Neural cell (in vitro differentiated cells): ENCODE measurements around the gene SLC27A4. TPM values are rescaled to one million over a fixed set of nuclear protein-coding genes. Genes with fewer than 3 reads are reported as not detected.

Experiments used
- H2AFZ ChIP-seq: fragments of 200-600, 300-800 bp; sonication (generic), shearing (Covaris generic); 2 replicates; pipeline ENCODE4 v1.6.0; 2014; ENCODE audit warnings: low read depth, mild to moderate bottlenecking, antibody characterized with exemption, low read length, moderate library complexity
- H3F3A ChIP-seq: fragments of 200-600 bp; shearing (Covaris generic); 2 replicates; pipeline ENCODE4 v1.6.1; 2016; ENCODE audit warnings: mild to moderate bottlenecking, moderate library complexity, mixed read lengths, antibody characterized with exemption, low read length; ENCODE audit not compliant: insufficient read depth, poor library complexity, severe bottlenecking
- H3K27ac ChIP-seq: fragments of 200-600, 300-800 bp; sonication (generic), shearing (Covaris generic); 2 replicates; pipeline ENCODE4 v1.5.1; 2014; ENCODE audit warnings: mild to moderate bottlenecking, low read length, moderate library complexity
- H3K27me3 ChIP-seq: fragments of 300-800, 200-600 bp; sonication (generic), shearing (Covaris generic); 2 replicates; pipeline ENCODE4 v1.6.0; 2014; ENCODE audit warnings: mild to moderate bottlenecking, low read depth, low read length, moderate library complexity; ENCODE audit not compliant: insufficient read depth
- H3K36me3 ChIP-seq: fragments of 300-800, 200-600 bp; sonication (generic), shearing (Covaris generic); 2 replicates; pipeline ENCODE4 v1.5.1; 2014; ENCODE audit warnings: mild to moderate bottlenecking, antibody characterized with exemption, low read length, moderate library complexity; ENCODE audit not compliant: insufficient read depth
- H3K4me2 ChIP-seq: fragments of 300-800, 200-600 bp; sonication (generic), shearing (Covaris generic); 2 replicates; pipeline ENCODE4 v1.6.0; 2014; ENCODE audit warnings: mild to moderate bottlenecking, low read length
- H3K4me3 ChIP-seq: fragments of 300-800, 200-600 bp; sonication (generic), shearing (Covaris generic); 2 replicates; pipeline ENCODE4 v1.5.1; 2014; ENCODE audit warnings: mild to moderate bottlenecking, low read length, moderate library complexity
- H3K79me2 ChIP-seq: fragments of 200-600 bp; shearing (Covaris generic); replicated peaks from 2 replicates; pipeline ENCODE4 v1.6.0; 2014; ENCODE audit warnings: mild to moderate bottlenecking, low read length, moderate library complexity; ENCODE audit not compliant: insufficient read depth
- H3K9ac ChIP-seq: fragments of 300-800, 200-600 bp; sonication (generic), shearing (Covaris generic); 2 replicates; pipeline ENCODE4 v1.6.1; 2016; ENCODE audit warnings: mild to moderate bottlenecking, low read length, mixed read lengths
- H3K9me2 ChIP-seq: fragments of 200-600 bp; shearing (Covaris generic); 2 replicates; pipeline ENCODE4 v1.6.1; 2016; ENCODE audit warnings: mild to moderate bottlenecking, low read length, mixed read lengths; ENCODE audit not compliant: insufficient read depth
- H3K9me3 ChIP-seq: fragments of 200-600, 300-800 bp; sonication (generic), shearing (Covaris generic); 2 replicates; pipeline ENCODE4 v1.6.1; 2016; ENCODE audit warnings: mild to moderate bottlenecking, mixed run types, low read length, moderate library complexity, mixed read lengths
- H4K20me1 ChIP-seq: fragments of 200-600 bp; shearing (Covaris generic); 2 replicates; pipeline ENCODE4 v1.6.1; 2016; ENCODE audit warnings: mild to moderate bottlenecking, mixed run types; ENCODE audit not compliant: insufficient read depth
- CTCF ChIP-seq: fragments of 450-650 bp; IDR thresholded peaks from 2 replicates; pipeline ENCODE4 v1.5.1; 2014; ENCODE audit warnings: antibody characterized with exemption, mild to moderate bottlenecking, moderate library complexity; ENCODE audit not compliant: poor library complexity, severe bottlenecking
- EP300 ChIP-seq: fragments of 450-650 bp; conservative IDR thresholded peaks from 2 replicates; pipeline ENCODE4 v1.6.1; 2014; ENCODE audit warnings: antibody characterized with exemption, mild to moderate bottlenecking, moderate library complexity; ENCODE audit not compliant: poor library complexity, severe bottlenecking
- EZH2 ChIP-seq: fragments of 200-600, 300-800 bp; shearing (Covaris generic), sonication (generic); IDR thresholded peaks from 2 replicates; pipeline ENCODE4 v1.6.1; 2014; ENCODE audit warnings: antibody characterized with exemption, low read length, borderline replicate concordance, mild to moderate bottlenecking; ENCODE audit not compliant: insufficient read depth, poor library complexity, severe bottlenecking
- MXI1 ChIP-seq: fragments of 450-650 bp; conservative IDR thresholded peaks from 2 replicates; pipeline ENCODE4 v1.6.1; 2014; ENCODE audit warnings: antibody characterized with exemption, mild to moderate bottlenecking; ENCODE audit not compliant: poor library complexity, severe bottlenecking
- POLR2AphosphoS5 ChIP-seq: IDR thresholded peaks from 2 replicates; pipeline ENCODE4 v1.6.1; 2012
- RAD21 ChIP-seq: fragments of 450-650 bp; conservative IDR thresholded peaks from 2 replicates; pipeline ENCODE4 v1.6.1; 2014; ENCODE audit warnings: antibody characterized with exemption, mild to moderate bottlenecking, moderate library complexity
- REST ChIP-seq: IDR thresholded peaks from 2 replicates; pipeline ENCODE4 v1.6.1; 2012; ENCODE audit warnings: borderline replicate concordance
- SMC3 ChIP-seq: fragments of 450-650 bp; conservative IDR thresholded peaks from 2 replicates; pipeline ENCODE4 v1.6.1; 2014; ENCODE audit warnings: antibody characterized with exemption, mild to moderate bottlenecking, moderate library complexity; ENCODE audit not compliant: poor library complexity
- TAF1 ChIP-seq: IDR thresholded peaks from 2 replicates; pipeline ENCODE4 v1.6.1; 2012; ENCODE audit warnings: low read depth
- polyA plus RNA-seq: library from polyadenylated mRNA; depleted of rRNA; stranded (reverse); fragments of >200 nt; gene quantifications from 2 replicates; pipeline ENCODE4 v1.2.3, GENCODE V29; 2014

SLC27A4 gene
- polyA plus RNA-seq, 1 donor from 2014 or later: 31.6 TPM

GRCh38 chr9:128409978-128410377, 69.7 kb downstream of the SLC27A4 start:
- Histone ChIP-seq H3K36me3 (no peaks in the 10 kb centered on the region), H3K4me3 (no peak overlapping the region), H3K4me2 (no peak overlapping the region), H3K9me3 (no peaks in the 10 kb centered on the region), H3K9me2 (no peaks in the 10 kb centered on the region), H2AFZ (no peak overlapping the region), H4K20me1 (no peaks in the 10 kb centered on the region), H3K9ac (no peak overlapping the region), H3K27ac (no peak overlapping the region), H3F3A (no peaks in the 10 kb centered on the region), H3K27me3 (peaks cover 44% of the 10 kb centered on the region), H3K79me2 (no peaks in the 10 kb centered on the region)
- no peak for TF ChIP-seq CTCF
- TF ChIP-seq TAF1: no peak
- TF ChIP-seq RAD21: no peak
- no peak for TF ChIP-seq MXI1
- no peak for TF ChIP-seq EZH2
- TF ChIP-seq REST: no peak
- TF ChIP-seq EP300: no peak
- no peak for TF ChIP-seq POLR2AphosphoS5
- no peak for TF ChIP-seq SMC3

Other genes starting within 250 kb of the SLC27A4 start
- gene PTGES2, start 212.8 kb upstream of the SLC27A4 start, polyA plus RNA-seq: 55.9 and 68.0 TPM in 2 replicates
- gene LCN2, start 191.1 kb upstream of the SLC27A4 start, polyA plus RNA-seq: not detected in 2 replicates
- 270 and 330 TPM in 2 replicates for gene BBLN, start 180.3 kb upstream of the SLC27A4 start, polyA plus RNA-seq
- 25.6 and 27.8 TPM in 2 replicates for gene CIZ1, start 149.0 kb upstream of the SLC27A4 start, polyA plus RNA-seq
- gene DNM1, start 137.1 kb upstream of the SLC27A4 start, polyA plus RNA-seq: 104 and 180 TPM in 2 replicates
- 44.3 and 46.3 TPM in 2 replicates for gene GOLGA2, start 64.5 kb upstream of the SLC27A4 start, polyA plus RNA-seq
- gene SWI5, start 64.3 kb upstream of the SLC27A4 start, polyA plus RNA-seq: 43.0 and 67.1 TPM in 2 replicates
- gene TRUB2, start 18.1 kb upstream of the SLC27A4 start, polyA plus RNA-seq: 22.3 and 31.0 TPM in 2 replicates
- gene COQ4, start 17.7 kb upstream of the SLC27A4 start, polyA plus RNA-seq: 94.5 and 108 TPM in 2 replicates
- gene URM1, start 30.8 kb downstream of the SLC27A4 start, polyA plus RNA-seq: 66.0 and 80.8 TPM in 2 replicates
- 1.1 and 1.8 TPM in 2 replicates for gene CERCAM, start 80.3 kb downstream of the SLC27A4 start, polyA plus RNA-seq
- 39.3 and 40.4 TPM in 2 replicates for gene ODF2, start 115.5 kb downstream of the SLC27A4 start, polyA plus RNA-seq
- 29.6 and 33.2 TPM in 2 replicates for gene GLE1, start 164.2 kb downstream of the SLC27A4 start, polyA plus RNA-seq
- 287 and 353 TPM in 2 replicates for gene SPTAN1, start 212.1 kb downstream of the SLC27A4 start, polyA plus RNA-seq